ENCODE measurements around the gene PDE4D.

Gene PDE4D

DNA sequence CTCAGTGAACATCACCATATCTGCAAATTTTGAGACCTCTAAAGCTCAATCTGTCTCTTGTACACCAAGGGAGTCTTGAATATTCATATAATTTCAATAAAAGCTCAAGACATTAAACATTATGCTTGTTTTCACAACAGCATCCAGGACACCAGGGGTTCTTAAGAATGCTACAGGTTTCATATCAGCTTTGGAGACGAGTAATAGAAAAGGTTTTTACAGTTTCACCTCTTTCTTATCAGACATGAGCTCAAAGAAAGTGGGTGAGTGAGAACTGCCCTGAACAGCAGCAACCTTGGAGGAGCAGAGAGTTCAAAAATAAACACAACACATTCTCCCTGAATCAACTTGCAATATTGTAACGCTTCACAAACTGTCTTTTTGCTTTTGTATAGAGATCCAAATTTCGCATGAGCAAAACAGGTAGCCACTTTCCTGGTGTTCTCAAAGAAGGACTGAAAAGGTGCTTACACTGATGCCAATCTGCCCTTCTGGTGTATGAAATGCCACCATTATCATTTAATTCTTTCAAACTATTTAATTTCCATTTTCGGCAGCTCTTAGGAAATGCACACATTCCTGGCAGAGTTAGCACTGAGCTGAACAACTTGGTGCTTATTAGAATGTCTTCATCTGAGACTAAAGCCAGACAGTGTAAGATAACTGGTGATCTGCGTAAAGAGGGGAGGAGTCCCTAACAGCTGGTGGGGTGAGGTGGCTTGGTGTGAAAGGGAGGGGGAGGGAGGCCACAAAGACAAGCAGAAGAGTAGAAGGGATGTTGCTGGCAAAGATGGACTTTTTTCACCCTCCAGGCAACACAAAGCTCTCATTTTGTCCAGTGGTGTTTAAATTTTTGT is 535.3 kb downstream of the PDE4D start:
- no peak for DNase-seq (ENCODE audit: low read depth)

GRCh38 chr5:59357381-59357977 is 536.0 kb downstream of the PDE4D start:
- no peak for DNase-seq (ENCODE audit: low read depth)

DNA sequence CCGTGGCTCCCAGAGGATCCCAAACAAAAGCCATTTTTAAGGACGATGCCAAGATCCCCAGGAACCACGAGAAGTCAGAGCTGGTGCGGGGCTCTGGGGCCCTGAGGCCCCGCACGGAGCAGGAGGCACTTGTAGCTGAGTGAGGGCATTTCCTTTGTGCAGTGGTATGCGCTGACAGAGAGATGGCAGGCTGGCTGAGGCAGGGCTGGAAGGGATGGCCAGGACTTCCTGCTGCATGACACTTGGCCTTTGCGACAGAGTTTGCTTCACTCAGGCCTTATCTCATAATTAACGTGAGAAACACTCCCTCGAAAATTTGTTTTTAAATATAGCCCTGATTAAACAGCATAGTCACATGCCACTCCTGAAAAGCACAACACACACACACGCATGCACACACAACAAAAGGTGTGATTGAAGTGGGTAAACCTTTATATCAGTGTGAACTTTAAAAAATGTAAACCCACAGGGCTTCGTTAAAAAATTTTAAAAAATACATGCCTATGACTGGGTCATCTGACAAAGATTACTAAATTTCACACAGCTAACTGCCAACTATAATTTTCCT is 536.6 kb downstream of the PDE4D start:
- no peak for DNase-seq (ENCODE audit: low read depth)

DNA sequence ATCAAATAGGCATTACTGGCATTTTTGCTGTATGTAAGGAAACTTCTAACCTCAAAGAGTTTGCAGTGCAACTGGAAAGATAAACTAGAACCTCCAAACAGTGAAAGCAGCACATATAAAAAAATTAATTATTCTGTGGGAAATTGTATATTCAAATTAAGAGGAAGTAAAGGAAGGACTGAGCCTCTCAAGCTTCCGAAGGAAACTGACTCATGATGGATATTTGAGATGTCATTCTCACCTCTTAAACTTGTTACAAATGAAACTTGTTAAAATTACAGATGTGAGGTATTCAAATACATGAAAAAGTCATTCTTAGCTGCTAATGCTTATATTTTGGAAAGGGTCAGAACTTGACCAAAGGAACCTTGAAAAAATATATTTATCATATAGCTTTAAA is 538.7 kb downstream of the PDE4D start:
- DNase-seq (ENCODE audit: low read depth) = no peak

DNA sequence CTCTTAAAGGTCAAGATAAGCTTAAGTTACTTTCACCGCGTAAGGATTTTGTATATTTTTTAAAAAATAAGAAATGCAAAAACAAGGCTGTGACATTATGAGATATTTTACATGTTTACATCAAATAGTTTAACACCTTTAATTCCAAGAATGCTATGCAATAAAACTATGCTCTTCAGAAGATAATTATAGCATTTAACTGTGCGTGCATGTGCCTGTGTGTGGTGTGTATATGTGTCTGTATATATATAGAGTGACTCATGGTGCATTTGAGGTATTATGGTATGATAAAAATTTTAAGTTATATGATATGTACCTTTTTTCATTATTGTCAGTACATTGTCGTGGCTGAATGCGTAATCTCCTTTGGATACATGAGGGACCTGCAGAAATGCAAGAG is 539.3 kb downstream of the PDE4D start:
- no peak for DNase-seq (ENCODE audit: low read depth)

- DNase-seq (ENCODE audit: low read depth) = no peak
Measured at GRCh38 chr5:59351076-59351794, 542.3 kb downstream of the PDE4D start.

GRCh38 chr5:59348189-59348588 is 545.3 kb downstream of the PDE4D start:
- no peak for DNase-seq (ENCODE audit: low read depth)

- no peak for DNase-seq (ENCODE audit: low read depth)
Measured at GRCh38 chr5:59346982-59347381, 546.5 kb downstream of the PDE4D start.

DNA sequence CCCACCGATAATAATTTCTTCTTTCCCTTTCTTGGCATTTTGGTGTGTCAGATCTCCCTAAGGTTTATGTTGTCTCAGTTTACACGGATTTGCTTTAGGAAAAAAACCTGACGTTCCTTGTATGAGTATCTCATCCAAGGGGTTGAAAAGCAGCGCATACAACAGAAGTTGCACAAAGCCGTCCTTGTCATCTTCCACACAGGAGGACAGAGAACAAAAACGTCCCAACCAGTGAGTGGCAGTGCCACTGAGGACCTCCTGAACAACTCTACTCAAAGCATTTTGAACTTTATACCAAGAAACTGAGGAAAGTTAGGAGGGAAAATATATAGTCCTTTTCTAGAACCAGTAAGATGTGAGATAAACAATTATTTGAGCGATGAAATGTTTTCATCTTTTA is 547.0 kb downstream of the PDE4D start:
- DNase-seq (ENCODE audit: low read depth) = no peak

- DNase-seq (ENCODE audit: low read depth) = no peak
Measured at GRCh38 chr5:59342181-59342580, 551.3 kb downstream of the PDE4D start.

GRCh38 chr5:59341760-59342159 is 551.8 kb downstream of the PDE4D start:
- no peak for DNase-seq (ENCODE audit: low read depth)

GRCh38 chr5:59341155-59341554 is 552.4 kb downstream of the PDE4D start:
- no peak for DNase-seq (ENCODE audit: low read depth)

- no peak for DNase-seq (ENCODE audit: low read depth)
Measured at GRCh38 chr5:59340637-59341036, 552.9 kb downstream of the PDE4D start.

GRCh38 chr5:59337240-59337639 is 556.3 kb downstream of the PDE4D start:
- no peak for DNase-seq (ENCODE audit: low read depth)

DNA sequence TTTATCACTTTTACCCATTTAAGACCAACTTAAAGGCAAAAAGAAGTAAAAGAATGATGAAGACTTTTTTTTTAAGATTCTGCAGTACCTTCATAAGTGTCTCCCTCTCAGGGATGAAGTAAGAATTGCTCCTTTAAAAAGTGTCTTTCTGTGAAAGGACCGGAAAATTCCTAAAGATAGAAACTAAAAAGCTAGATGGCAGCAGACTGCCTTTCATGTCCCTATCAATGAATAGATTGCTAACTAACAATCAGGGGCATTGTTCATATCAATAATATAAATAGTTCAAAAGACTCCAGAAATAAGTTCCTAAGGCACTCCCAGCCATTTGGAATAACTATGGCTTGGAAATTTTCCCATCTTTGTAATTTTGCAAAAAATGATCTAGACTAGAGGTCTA is 558.0 kb downstream of the PDE4D start:
- DNase-seq (ENCODE audit: low read depth) = no peak

DNA sequence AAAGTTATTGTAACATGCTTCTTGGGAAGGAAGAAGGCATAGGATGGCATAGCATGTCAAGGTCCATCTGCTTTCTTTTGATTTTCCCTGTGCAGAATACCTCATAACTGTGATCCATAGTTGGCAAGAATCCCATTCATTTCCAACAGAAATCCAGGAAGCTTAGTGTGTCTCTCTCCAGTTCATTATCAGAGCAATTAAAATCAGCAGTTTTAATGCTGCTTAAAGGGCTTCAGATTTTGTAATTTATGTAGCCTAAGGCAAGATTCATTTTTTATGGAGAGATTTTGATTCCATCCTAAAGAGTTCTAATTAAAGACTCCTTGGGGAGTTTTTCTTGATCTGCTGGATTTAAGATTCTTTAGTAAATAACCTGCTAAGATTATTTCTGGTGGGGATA is 560.1 kb downstream of the PDE4D start:
- no peak for DNase-seq (ENCODE audit: low read depth)

GRCh38 chr5:59332236-59332973 is 561.1 kb downstream of the PDE4D start:
- no peak for DNase-seq (ENCODE audit: low read depth)

DNA sequence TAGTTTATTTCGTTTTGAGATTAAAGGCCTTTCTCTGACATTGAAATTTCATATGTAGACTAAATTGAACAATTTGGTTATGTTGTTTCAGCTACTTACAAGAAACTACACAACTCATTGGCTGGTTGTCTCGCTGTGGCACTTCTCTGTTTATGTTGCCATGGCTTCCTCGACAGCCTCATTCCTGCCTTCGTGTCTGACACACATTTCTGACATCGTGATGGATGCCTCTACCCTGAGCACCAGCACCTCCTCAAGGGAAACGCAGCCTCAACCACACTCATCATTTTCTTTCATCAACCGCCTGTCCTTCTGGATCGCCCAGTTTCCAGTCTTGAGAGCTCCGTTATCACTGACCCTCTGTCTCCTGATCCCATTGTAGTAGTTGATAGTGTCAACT is 562.8 kb downstream of the PDE4D start:
- DNase-seq (ENCODE audit: low read depth) = no peak

- no peak for DNase-seq (ENCODE audit: low read depth)
Measured at GRCh38 chr5:59328709-59329296, 564.7 kb downstream of the PDE4D start.

- no peak for DNase-seq (ENCODE audit: low read depth)
Measured at GRCh38 chr5:59327191-59327980, 566.1 kb downstream of the PDE4D start.

DNA sequence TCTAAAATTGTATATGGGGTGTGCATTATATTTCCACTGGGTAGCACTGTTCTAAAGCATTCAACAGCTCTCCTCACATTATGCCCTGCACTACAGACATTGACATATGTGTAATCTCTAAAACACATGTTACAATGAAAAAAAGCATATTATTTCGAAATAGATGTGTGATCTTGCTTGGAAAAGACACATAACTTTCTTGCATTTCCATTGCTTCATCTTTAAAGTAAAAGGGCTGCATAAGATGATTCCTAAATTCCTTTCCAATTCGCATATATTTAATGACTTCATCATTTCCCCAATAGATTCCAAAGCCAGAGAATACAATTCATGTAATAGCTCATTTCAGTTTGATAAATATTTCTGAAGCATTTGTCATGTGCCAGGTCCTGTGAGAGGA is 566.9 kb downstream of the PDE4D start:
- no peak for DNase-seq (ENCODE audit: low read depth)

All from GM04504 (cell line).